SK-N-SH treated with all-trans-retinoic acid at 6 μM for 48 hours (cell line): ENCODE results near the gene ADPRHL1.
"Not testable (repeated sequence)": the region's sequence is repeated elsewhere in the genome, so short reads cannot be mapped to it uniquely, and the experiment has no call there.

Source experiments
- ATAC-seq: fragments of 200-7000 bp; cut with Tn5 transposase; 3 replicates; pipeline ENCODE4 v1.9.1; 2020; ENCODE audit warnings: mild to moderate bottlenecking, moderate library complexity
- ARNTL ChIP-seq: fragments of 450-650 bp; formaldehyde crosslinking; IDR thresholded peaks from 2 replicates; pipeline ENCODE4 v1.5.0; 2020; ENCODE audit warnings: low read depth, mild to moderate bottlenecking, moderate library complexity, borderline replicate concordance
- BACH2 ChIP-seq: fragments of 250-450 bp; sonication (Bioruptor Pico); IDR thresholded peaks from 2 replicates; pipeline ENCODE4 v1.9.0; 2021; ENCODE audit warnings: mild to moderate bottlenecking, borderline replicate concordance
- CSDC2 ChIP-seq: fragments of 250-450 bp; sonication (Bioruptor Pico); IDR thresholded peaks from 2 replicates; pipeline ENCODE4 v1.5.0; 2020; ENCODE audit warnings: mild to moderate bottlenecking, moderate library complexity
- ESRRG ChIP-seq: fragments of 250-450 bp; sonication (Bioruptor Pico); IDR thresholded peaks from 2 replicates; pipeline ENCODE4 v1.6.1; 2021; ENCODE audit warnings: mild to moderate bottlenecking
- GLIS3 ChIP-seq: fragments of 250-450 bp; sonication (Bioruptor Pico); IDR thresholded peaks from 2 replicates; pipeline ENCODE4 v1.5.0; 2020; ENCODE audit warnings: mild to moderate bottlenecking, moderate library complexity
- OSR1 ChIP-seq: fragments of 250-450 bp; sonication (Bioruptor Pico); IDR thresholded peaks from 2 replicates; pipeline ENCODE4 v1.8.0; 2022; ENCODE audit warnings: moderate library complexity, mild to moderate bottlenecking, inconsistent platforms
- PPARA ChIP-seq: fragments of 250-450 bp; sonication (Bioruptor Pico); IDR thresholded peaks from 2 replicates; pipeline ENCODE4 v1.5.0; 2020; ENCODE audit warnings: mild to moderate bottlenecking, borderline replicate concordance
- SNAI2 ChIP-seq: fragments of 250-450 bp; sonication (Bioruptor Pico); IDR thresholded peaks from 2 replicates; pipeline ENCODE4 v1.5.0; 2020; ENCODE audit warnings: mild to moderate bottlenecking, moderate library complexity
- TCF4 ChIP-seq: fragments of 250-450 bp; sonication (Bioruptor Pico); IDR thresholded peaks from 2 replicates; pipeline ENCODE4 v1.8.0; 2021; ENCODE audit warnings: mild to moderate bottlenecking, moderate library complexity, borderline replicate concordance
- TOX ChIP-seq: fragments of 250-450 bp; sonication (Bioruptor Pico); IDR thresholded peaks from 2 replicates; pipeline ENCODE4 v1.8.0; 2021; ENCODE audit warnings: mild to moderate bottlenecking, moderate library complexity, borderline replicate concordance
- ZFP3 ChIP-seq: fragments of 250-450 bp; sonication (Bioruptor Pico); IDR thresholded peaks from 2 replicates; pipeline ENCODE4 v1.5.0; 2020; ENCODE audit warnings: mild to moderate bottlenecking, moderate library complexity
- ZFP30 ChIP-seq: fragments of 450-650 bp; formaldehyde crosslinking; IDR thresholded peaks from 2 replicates; pipeline ENCODE4 v1.5.0; 2022; ENCODE audit warnings: mild to moderate bottlenecking, moderate library complexity
- ZNF8 ChIP-seq: fragments of 450-650 bp; formaldehyde crosslinking; IDR thresholded peaks from 2 replicates; pipeline ENCODE4 v1.5.0; 2020; ENCODE audit warnings: mild to moderate bottlenecking, moderate library complexity
- TF ChIP-seq, protein P1 (sequence below): fragments of 250-450 bp; sonication (Bioruptor Pico); IDR thresholded peaks from 2 replicates; pipeline ENCODE4 v1.5.1; 2020; ENCODE audit warnings: low read depth, mild to moderate bottlenecking, moderate library complexity
- TF ChIP-seq, protein P2 (sequence below): fragments of 250-450 bp; sonication (Bioruptor Pico); IDR thresholded peaks from 2 replicates; pipeline ENCODE4 v1.8.0; 2021; ENCODE audit warnings: low read depth, mild to moderate bottlenecking, moderate library complexity, borderline replicate concordance
- TF ChIP-seq, protein P3 (sequence below): fragments of 250-450 bp; sonication (Bioruptor Pico); IDR thresholded peaks from 2 replicates; pipeline ENCODE4 v1.8.0; 2020; ENCODE audit warnings: mild to moderate bottlenecking, moderate library complexity, borderline replicate concordance
- TF ChIP-seq, protein P4 (sequence below): fragments of 250-450 bp; sonication (Bioruptor Pico); IDR thresholded peaks from 2 replicates; pipeline ENCODE4 v1.5.1; 2021; ENCODE audit warnings: mild to moderate bottlenecking, moderate library complexity
- TF ChIP-seq, protein P5 (sequence below): fragments of 250-450 bp; sonication (Bioruptor Pico); IDR thresholded peaks from 2 replicates; pipeline ENCODE4 v1.5.0; 2020; ENCODE audit warnings: mild to moderate bottlenecking, moderate library complexity

Gene ADPRHL1

DNA sequence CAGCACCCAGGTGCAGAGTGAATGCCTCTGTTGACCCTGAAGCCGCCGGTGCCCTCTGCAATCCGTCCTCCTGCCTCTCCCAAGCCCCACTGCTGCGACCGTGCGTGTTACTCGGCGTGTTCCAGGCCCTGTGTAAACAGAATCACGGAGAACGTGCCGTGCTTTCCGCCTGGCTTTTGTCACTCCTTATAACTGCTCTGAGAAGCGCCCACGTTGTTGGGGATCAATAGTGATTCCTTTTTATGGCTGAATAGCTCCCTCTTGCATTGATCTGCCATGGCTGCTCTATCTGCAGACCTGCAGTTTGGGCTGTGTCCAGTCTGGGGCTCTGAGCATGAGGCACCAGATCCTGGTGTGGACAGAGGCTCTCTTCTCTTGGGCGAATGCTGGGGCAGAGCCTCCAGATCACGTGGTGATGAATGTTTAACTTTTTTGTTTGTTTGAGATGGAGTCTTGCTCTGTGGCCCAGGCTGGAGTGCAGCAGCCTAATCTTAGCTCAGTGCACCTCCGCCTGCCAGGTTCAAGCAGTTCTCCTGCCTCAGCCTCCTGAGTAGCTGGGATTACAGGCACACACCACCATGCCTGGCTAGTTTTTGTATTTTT lies 15.8 kb downstream of the ADPRHL1 start (continued):
- TF ChIP-seq, protein P1, sequence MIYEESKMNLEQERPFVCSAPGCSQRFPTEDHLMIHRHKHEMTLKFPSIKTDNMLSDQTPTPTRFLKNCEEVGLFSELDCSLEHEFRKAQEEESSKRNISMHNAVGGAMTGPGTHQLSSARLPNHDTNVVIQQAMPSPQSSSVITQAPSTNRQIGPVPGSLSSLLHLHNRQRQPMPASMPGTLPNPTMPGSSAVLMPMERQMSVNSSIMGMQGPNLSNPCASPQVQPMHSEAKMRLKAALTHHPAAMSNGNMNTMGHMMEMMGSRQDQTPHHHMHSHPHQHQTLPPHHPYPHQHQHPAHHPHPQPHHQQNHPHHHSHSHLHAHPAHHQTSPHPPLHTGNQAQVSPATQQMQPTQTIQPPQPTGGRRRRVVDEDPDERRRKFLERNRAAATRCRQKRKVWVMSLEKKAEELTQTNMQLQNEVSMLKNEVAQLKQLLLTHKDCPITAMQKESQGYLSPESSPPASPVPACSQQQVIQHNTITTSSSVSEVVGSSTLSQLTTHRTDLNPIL: no peak
- no peak for TF ChIP-seq GLIS3 (CRISPR knock-in tag)
- TF ChIP-seq, all 23 proteins: peak for 0

DNA sequence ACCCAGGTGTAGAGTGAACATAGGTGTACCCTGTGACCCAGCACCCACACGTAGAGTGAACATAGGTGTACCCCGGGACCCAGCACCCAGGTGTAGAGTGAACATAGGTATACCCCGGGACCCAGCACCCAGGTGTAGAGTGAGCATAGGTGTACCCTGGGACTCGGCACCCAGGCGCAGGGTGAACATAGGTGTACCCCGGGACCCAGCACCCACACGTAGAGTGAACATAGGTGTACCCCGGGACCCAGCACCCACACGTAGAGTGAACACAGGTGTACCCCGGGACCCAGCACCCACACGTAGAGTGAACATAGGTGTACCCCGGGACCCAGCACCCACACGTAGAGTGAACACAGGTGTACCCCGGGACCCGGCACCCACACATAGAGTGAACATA lies 16.4 kb downstream of the ADPRHL1 start:
- not testable (repeated sequence) for ATAC-seq

DNA sequence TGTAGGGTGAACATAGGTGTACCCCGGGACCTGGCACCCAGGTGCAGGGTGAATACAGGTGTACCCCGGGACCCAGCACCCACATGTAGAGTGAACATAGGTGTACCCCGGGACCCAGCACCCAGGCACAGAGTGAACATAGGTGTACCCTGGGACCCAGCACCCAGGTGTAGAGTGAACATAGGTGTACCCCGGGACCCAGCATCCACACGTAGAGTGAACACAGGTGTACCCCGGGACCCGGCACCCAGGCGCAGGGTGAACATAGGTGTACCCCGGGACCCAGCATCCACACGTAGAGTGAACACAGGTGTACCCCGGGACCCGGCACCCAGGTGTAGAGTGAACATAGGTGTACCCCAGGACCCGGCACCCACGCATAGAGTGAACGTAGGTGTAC lies 17.4 kb downstream of the ADPRHL1 start:
- not testable (repeated sequence) for ATAC-seq

DNA sequence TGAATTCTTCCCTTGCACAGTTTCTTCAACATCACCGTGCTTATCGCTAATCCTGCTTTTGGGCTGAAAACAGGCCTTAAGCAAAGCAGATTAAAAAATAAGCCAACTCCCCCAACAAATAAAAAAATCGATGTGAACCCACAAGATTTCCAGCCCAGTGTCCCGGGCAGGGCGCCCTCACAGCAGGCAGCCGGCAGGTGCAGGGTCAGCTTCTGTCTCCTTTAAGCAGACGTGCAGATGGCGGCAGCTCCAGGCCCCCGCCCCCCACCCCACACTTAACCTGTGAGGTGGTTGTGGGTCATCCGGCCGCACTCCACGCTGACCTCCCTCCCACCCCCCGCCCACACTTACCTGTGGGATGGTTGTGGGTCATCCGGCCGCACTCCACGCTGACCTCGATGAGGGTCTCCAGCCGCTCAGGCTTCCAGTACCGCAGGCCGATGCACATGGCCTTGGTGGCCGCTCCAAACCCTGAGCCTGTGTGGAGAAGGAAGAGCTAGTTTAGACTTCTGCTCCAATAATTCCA lies 19.8 kb downstream of the ADPRHL1 start:
- no peak for ATAC-seq
- TF ChIP-seq, protein P2, sequence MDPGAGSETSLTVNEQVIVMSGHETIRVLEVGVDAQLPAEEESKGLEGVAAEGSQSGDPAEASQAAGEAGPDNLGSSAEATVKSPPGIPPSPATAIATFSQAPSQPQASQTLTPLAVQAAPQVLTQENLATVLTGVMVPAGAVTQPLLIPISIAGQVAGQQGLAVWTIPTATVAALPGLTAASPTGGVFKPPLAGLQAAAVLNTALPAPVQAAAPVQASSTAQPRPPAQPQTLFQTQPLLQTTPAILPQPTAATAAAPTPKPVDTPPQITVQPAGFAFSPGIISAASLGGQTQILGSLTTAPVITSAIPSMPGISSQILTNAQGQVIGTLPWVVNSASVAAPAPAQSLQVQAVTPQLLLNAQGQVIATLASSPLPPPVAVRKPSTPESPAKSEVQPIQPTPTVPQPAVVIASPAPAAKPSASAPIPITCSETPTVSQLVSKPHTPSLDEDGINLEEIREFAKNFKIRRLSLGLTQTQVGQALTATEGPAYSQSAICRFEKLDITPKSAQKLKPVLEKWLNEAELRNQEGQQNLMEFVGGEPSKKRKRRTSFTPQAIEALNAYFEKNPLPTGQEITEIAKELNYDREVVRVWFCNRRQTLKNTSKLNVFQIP (CRISPR knock-in tag): no peak
- TF ChIP-seq OSR1 (no peak), ZFP30 (CRISPR knock-in tag) (no peak), GLIS3 (CRISPR knock-in tag) (no peak), TOX (CRISPR knock-in tag) (no peak), PPARA (CRISPR knock-in tag) (no peak), BACH2 (CRISPR knock-in tag) (no peak), SNAI2 (CRISPR knock-in tag) (no peak), ARNTL (no peak), ZFP3 (CRISPR knock-in tag) (no peak), ZNF8 (CRISPR knock-in tag) (no peak), ESRRG (no peak)
- TF ChIP-seq, protein P3, sequence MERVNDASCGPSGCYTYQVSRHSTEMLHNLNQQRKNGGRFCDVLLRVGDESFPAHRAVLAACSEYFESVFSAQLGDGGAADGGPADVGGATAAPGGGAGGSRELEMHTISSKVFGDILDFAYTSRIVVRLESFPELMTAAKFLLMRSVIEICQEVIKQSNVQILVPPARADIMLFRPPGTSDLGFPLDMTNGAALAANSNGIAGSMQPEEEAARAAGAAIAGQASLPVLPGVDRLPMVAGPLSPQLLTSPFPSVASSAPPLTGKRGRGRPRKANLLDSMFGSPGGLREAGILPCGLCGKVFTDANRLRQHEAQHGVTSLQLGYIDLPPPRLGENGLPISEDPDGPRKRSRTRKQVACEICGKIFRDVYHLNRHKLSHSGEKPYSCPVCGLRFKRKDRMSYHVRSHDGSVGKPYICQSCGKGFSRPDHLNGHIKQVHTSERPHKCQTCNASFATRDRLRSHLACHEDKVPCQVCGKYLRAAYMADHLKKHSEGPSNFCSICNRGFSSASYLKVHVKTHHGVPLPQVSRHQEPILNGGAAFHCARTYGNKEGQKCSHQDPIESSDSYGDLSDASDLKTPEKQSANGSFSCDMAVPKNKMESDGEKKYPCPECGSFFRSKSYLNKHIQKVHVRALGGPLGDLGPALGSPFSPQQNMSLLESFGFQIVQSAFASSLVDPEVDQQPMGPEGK (CRISPR knock-in tag): no peak
- TF ChIP-seq, protein P1: no peak
- TF ChIP-seq, protein P4, sequence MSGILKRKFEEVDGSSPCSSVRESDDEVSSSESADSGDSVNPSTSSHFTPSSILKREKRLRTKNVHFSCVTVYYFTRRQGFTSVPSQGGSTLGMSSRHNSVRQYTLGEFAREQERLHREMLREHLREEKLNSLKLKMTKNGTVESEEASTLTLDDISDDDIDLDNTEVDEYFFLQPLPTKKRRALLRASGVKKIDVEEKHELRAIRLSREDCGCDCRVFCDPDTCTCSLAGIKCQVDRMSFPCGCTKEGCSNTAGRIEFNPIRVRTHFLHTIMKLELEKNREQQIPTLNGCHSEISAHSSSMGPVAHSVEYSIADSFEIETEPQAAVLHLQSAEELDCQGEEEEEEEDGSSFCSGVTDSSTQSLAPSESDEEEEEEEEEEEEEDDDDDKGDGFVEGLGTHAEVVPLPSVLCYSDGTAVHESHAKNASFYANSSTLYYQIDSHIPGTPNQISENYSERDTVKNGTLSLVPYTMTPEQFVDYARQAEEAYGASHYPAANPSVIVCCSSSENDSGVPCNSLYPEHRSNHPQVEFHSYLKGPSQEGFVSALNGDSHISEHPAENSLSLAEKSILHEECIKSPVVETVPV (CRISPR knock-in tag): no peak

DNA sequence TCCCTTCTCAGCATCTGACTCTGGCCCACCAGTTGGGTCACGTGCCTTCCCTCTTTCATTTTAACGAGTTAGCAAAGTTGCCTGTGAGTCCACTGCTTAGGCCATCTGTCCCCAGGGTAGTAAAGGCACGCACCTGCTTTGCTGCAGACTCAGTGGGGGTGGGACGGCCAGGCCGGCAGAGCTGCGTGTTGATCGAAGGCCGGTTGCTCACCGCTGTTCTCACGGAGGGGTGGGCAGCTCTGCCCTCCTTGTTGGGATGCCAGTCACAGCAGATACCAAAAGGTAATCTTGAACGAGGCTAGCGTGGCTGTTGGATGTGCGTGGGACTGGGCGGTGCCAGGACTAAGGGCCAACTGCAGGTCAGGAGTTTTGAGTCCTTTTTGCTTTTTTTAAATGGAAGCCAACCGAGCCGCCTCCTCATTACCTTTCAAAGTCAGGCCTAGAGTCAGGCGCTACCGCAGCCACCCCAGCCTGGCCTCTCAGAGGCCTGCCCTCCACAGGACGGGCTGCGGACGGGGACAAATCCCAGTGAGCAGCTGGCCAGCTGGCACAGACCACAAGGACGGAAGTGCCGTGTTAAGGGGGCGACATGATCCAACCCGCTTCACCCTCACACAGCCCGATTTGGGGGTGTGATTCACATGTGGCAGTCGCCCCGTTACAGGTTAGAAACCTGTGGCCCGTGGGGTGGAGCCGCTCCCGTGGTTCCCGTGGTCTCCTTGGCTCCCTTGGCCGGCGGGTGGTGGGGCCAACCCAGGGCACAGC lies 20.6 kb downstream of the ADPRHL1 start:
- ATAC-seq: no peak

More for the DNA sequence above, 20.6 kb downstream of the ADPRHL1 start:
- TF ChIP-seq, protein P1: no peak
- no peak for TF ChIP-seq BACH2 (CRISPR knock-in tag)
- no peak for TF ChIP-seq CSDC2
- no peak for TF ChIP-seq SNAI2 (CRISPR knock-in tag)
- TF ChIP-seq ZNF8 (CRISPR knock-in tag): no peak
- no peak for TF ChIP-seq TCF4 (CRISPR knock-in tag)
- TF ChIP-seq TOX (CRISPR knock-in tag): no peak
- TF ChIP-seq, protein P4 (CRISPR knock-in tag): no peak
- TF ChIP-seq ESRRG: no peak
- TF ChIP-seq, protein P5, sequence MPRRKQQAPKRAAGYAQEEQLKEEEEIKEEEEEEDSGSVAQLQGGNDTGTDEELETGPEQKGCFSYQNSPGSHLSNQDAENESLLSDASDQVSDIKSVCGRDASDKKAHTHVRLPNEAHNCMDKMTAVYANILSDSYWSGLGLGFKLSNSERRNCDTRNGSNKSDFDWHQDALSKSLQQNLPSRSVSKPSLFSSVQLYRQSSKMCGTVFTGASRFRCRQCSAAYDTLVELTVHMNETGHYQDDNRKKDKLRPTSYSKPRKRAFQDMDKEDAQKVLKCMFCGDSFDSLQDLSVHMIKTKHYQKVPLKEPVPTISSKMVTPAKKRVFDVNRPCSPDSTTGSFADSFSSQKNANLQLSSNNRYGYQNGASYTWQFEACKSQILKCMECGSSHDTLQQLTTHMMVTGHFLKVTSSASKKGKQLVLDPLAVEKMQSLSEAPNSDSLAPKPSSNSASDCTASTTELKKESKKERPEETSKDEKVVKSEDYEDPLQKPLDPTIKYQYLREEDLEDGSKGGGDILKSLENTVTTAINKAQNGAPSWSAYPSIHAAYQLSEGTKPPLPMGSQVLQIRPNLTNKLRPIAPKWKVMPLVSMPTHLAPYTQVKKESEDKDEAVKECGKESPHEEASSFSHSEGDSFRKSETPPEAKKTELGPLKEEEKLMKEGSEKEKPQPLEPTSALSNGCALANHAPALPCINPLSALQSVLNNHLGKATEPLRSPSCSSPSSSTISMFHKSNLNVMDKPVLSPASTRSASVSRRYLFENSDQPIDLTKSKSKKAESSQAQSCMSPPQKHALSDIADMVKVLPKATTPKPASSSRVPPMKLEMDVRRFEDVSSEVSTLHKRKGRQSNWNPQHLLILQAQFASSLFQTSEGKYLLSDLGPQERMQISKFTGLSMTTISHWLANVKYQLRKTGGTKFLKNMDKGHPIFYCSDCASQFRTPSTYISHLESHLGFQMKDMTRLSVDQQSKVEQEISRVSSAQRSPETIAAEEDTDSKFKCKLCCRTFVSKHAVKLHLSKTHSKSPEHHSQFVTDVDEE (CRISPR knock-in tag): no peak
- TF ChIP-seq GLIS3 (CRISPR knock-in tag): no peak
- TF ChIP-seq ARNTL: no peak
- TF ChIP-seq OSR1: no peak
- TF ChIP-seq, all 23 proteins: peak for 0
